AG04449 (cell line): Measurements from ENCODE around the gene TET2.
A peak's percentile ranks its signal among the peaks of the same experiment; 100 is the strongest.

Experiments used
- CTCF ChIA-PET: fragments of 350-600 bp; formaldehyde crosslinking; extraction: SDS; loops from one replicate; lab custom pipeline; 2021; ENCODE audit warnings: antibody characterized with exemption; lab: Yijun Ruan, JAX
- POLR2A ChIA-PET: fragments of 400-600, 350-600 bp; formaldehyde crosslinking; extraction: SDS; loops from one replicate; lab custom pipeline; 2020; ENCODE audit warnings: antibody characterized with exemption, inconsistent platforms; lab: Yijun Ruan, JAX
- DNase-seq: peaks from one replicate; pipeline ENCODE4 v3.0.0-alpha.2; 2010; ENCODE audit warnings: low read depth, low spot score
- H3K4me3 ChIP-seq: 2 replicates; pipeline ENCODE4 v1.5.1; 2011; ENCODE audit warnings: low read depth, mild to moderate bottlenecking, control low read depth, low read length
- TF ChIP-seq, protein P1 (sequence below): IDR thresholded peaks from one replicate; pipeline ENCODE4 v1.5.1; 2011; ENCODE audit warnings: mild to moderate bottlenecking, moderate library complexity, low read length, control low read depth, inconsistent platforms; ENCODE audit not compliant: insufficient read depth; ENCODE audit errors: missing control alignments

The TET2 gene

GRCh38 chr4:105236916-105237311 is 90.2 kb downstream of the TET2 start:
- no peak overlapping the region for H3K4me3 ChIP-seq
- TF ChIP-seq, protein P1, sequence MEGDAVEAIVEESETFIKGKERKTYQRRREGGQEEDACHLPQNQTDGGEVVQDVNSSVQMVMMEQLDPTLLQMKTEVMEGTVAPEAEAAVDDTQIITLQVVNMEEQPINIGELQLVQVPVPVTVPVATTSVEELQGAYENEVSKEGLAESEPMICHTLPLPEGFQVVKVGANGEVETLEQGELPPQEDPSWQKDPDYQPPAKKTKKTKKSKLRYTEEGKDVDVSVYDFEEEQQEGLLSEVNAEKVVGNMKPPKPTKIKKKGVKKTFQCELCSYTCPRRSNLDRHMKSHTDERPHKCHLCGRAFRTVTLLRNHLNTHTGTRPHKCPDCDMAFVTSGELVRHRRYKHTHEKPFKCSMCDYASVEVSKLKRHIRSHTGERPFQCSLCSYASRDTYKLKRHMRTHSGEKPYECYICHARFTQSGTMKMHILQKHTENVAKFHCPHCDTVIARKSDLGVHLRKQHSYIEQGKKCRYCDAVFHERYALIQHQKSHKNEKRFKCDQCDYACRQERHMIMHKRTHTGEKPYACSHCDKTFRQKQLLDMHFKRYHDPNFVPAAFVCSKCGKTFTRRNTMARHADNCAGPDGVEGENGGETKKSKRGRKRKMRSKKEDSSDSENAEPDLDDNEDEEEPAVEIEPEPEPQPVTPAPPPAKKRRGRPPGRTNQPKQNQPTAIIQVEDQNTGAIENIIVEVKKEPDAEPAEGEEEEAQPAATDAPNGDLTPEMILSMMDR, result no peak
- DNase-seq, result no peak
- POLR2A ChIA-PET, result no interaction called here
- CTCF ChIA-PET, result no interaction called here

DNA sequence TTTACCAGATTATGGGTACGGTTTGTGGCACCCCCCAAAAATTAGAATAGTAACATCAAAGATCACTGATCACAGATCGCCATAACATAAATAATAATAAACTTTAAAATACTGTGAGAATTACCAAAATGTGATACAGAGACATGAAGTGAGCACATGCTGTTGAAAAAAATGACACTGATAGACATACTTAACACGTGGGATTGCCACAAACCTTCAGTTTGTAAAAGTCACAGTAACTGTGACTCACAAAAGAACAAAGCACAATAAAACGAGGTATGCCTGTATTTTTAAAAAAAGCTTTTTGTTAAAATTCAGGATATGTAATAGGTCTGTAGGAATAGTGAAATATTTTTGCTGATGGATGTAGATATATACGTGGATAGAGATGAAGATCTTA is 93.4 kb downstream of the TET2 start:
- ChIA-PET POLR2A (no interaction called here), CTCF (no interaction called here)
- H3K4me3 ChIP-seq, result no peak overlapping the region
- TF ChIP-seq, protein P1, result no peak
- no peak for DNase-seq

- TF ChIP-seq, protein P1, result no peak
- H3K4me3 ChIP-seq, result no peak overlapping the region
- POLR2A ChIA-PET, result no interaction called here
- no peak for DNase-seq
- CTCF ChIA-PET, result no interaction called here
Observed at GRCh38 chr4:105241451-105241850, 94.8 kb downstream of the TET2 start.

DNA sequence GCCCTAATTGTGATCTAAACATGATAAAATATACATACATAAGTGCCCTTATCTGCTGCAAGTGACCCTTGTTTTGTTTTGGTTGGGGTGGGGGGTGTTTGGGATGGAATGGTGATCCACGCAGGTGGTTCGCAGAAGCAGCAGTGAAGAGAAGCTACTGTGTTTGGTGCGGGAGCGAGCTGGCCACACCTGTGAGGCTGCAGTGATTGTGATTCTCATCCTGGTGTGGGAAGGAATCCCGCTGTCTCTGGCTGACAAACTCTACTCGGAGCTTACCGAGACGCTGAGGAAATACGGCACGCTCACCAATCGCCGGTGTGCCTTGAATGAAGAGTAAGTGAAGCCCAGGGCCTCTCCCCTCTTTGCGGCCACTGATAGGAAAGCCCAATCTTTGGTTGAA is 96.8 kb downstream of the TET2 start:
- no peak for DNase-seq
- ChIA-PET POLR2A (no interaction called here), CTCF (no interaction called here)
- TF ChIP-seq, protein P1, result no peak
- no peak overlapping the region for H3K4me3 ChIP-seq

GRCh38 chr4:105246712-105247111 is 100.0 kb downstream of the TET2 start:
- peak; percentile 14 for DNase-seq
- no peak overlapping the region for H3K4me3 ChIP-seq
- ChIA-PET CTCF (interaction anchor here (1.0 to 1.2 kb wide), 2 partner anchors 12 to 227 kb away, joined by 3 read pairs; partner anchors contain the start of gene PPA2), POLR2A (no interaction called here)
- TF ChIP-seq, protein P1, result no peak

GRCh38 chr4:105248613-105249012 is 101.9 kb downstream of the TET2 start:
- TF ChIP-seq, protein P1, result no peak
- no peak for DNase-seq
- CTCF ChIA-PET, result no interaction called here
- POLR2A ChIA-PET, result no interaction called here
- H3K4me3 ChIP-seq, result no peak overlapping the region
